Mesenteric fat pad (tissue), 1 donor: ENCODE results near the gene MSX2. TPM values are rescaled to one million over a fixed set of nuclear protein-coding genes. Genes with fewer than 3 reads are reported as not detected.

Experiments
- DNase-seq: peaks from one replicate; pipeline ENCODE4 v3.0.0-alpha.2; 2020; ENCODE audit warnings: low spot score
- long read RNA-seq: library from polyadenylated mRNA; unstranded; transcript quantifications from one replicate; pipeline ENCODE4 v2.0.0, GENCODE V29; 2020
- total RNA-seq: library from RNA; stranded (reverse); fragmentation: NEBNext Ultra II Directional; extraction: Animal tissue kit (Norgen Biotek cat#: 25700); gene quantifications from one replicate; pipeline ENCODE4 v1.2.1, GENCODE V29; 2021
- donor health status: DM: yes; HTN: yes; CAD: no.

The MSX2 gene
- total RNA-seq = 1.8 TPM
- long read RNA-seq = 0 reads

GRCh38 chr5:174724484-174725260, at the start of gene MSX2:
MSX2 (plus strand) TSS chr5:174724582; CDS start chr5:174724660, 78 bp downstream.
- DNase-seq = peak; percentile 91

- no peak for DNase-seq
These were observed 49.3 kb upstream of the MSX2 start for GRCh38 chr5:174675110-174675509.

- no peak for DNase-seq
These were observed 48.5 kb upstream of the MSX2 start for GRCh38 chr5:174675916-174676315.

- DNase-seq = no peak
These were observed 46.3 kb upstream of the MSX2 start for GRCh38 chr5:174678107-174678506.

- DNase-seq = no peak
These were observed 43.3 kb upstream of the MSX2 start for GRCh38 chr5:174680901-174681565.

GRCh38 chr5:174687503-174687902, 36.9 kb upstream of the MSX2 start:
- DNase-seq = no peak

GRCh38 chr5:174688441-174689354, 35.7 kb upstream of the MSX2 start:
- no peak for DNase-seq

- no peak for DNase-seq
These were observed 34.1 kb upstream of the MSX2 start for GRCh38 chr5:174690271-174690670.

- no peak for DNase-seq
These were observed 32.0 kb upstream of the MSX2 start for GRCh38 chr5:174692381-174692780.

GRCh38 chr5:174692982-174693422, 31.4 kb upstream of the MSX2 start:
- DNase-seq = no peak

- DNase-seq = no peak
These were observed 30.5 kb upstream of the MSX2 start for GRCh38 chr5:174693697-174694385.

GRCh38 chr5:174694611-174695010, 29.8 kb upstream of the MSX2 start:
- no peak for DNase-seq

GRCh38 chr5:174698156-174698555, 26.2 kb upstream of the MSX2 start:
- DNase-seq = no peak

GRCh38 chr5:174699131-174699530, 25.3 kb upstream of the MSX2 start:
- DNase-seq = no peak

GRCh38 chr5:174706997-174707572, 17.3 kb upstream of the MSX2 start:
- peak; percentile 3 for DNase-seq

GRCh38 chr5:174707671-174708070, 16.7 kb upstream of the MSX2 start:
- peak; percentile 59 for DNase-seq

GRCh38 chr5:174708476-174709207, 15.7 kb upstream of the MSX2 start:
- DNase-seq = peak; percentile 51

- DNase-seq = no peak
These were observed 9.6 kb upstream of the MSX2 start for GRCh38 chr5:174714751-174715150.

GRCh38 chr5:174715804-174716203, 8.6 kb upstream of the MSX2 start:
- peak; percentile 2 for DNase-seq
